ENCODE data around the gene INPP5K. TPM values are rescaled to one million over a fixed set of nuclear protein-coding genes. Genes with fewer than 3 reads are reported as not detected.

Gene INPP5K
- total and polyA plus RNA-seq, 2 donors: 20.6 to 46.7 TPM

DNA sequence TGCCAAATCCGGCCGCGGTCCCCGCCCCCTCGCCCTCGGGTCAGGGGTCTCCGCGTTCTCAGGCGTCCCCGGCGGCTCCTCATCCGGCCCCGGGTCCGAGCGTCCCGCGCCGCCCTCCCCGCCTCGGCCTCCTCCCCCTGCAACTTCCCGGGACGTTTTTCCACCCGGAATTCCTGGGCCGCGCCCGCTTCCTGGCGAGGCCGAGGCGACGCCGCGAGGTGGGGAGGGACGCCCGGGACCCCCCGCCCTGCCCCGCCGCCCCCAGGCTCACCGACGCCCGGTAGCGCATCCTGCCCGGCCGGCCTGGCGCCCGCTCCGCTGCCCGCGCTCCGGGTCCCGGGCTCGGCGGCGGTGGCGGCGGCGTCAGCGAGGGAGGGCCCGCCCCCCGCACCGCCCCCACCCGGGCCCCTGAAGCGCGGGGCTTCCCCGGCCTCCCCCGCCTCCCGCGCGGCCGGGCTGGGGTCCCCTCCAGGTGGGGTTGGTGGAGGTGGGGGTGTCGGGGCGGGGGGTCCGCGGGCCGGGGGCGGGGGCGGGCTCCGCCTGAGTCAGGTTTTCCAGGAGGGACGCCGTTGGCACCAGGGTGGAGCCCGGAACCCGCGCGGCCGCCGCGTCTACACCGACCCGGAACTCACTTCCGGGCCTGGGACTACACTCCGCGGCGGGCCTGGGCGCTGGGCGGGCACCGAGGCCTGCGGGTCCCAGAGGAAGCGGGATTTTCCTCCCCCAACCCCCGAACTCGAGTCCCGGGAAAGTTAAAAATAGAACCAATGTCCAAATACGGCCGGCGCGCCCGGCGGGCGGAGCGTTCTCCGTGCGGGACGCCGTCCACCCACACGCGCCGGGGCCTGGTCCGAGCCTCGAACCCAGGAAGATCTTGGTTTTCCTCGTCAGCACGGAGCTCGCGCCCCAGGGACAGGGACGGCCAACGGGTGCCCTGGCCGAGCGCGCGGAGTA lies 30.7 kb downstream of the INPP5K start:
- 2% methylated on average over 127 of the region's 127 CpGs for WGBS
- H3K9me3 ChIP-seq (ENCODE audit: control insufficient read depth in 2 of 2, insufficient read depth in 1 of 2, low read length in 1 of 2): peaks cover 0 to 12% of the 10 kb centered on the region in 2 donors
- H3K4me1 ChIP-seq (ENCODE audit: control insufficient read depth in 2 of 2, insufficient read depth in 2 of 2, low read length in 2 of 2): peaks cover 11 to 43% of the 10 kb centered on the region in 2 donors
- peak in 1 of 9 donors; percentile 30 for DNase-seq (ENCODE audit: low read depth in 6 of 9, low spot score in 9 of 9)
- peak overlapping the region; percentile 55 to 71 for H3K27ac ChIP-seq (ENCODE audit: low read depth in 1 of 2, low read length in 1 of 2)
- H3K4me3 ChIP-seq (ENCODE audit: low read length in 2 of 2): peak overlapping the region; percentile 29 to 75
- peaks cover 14 to 85% of the 10 kb centered on the region in 2 donors for H3K27me3 ChIP-seq (ENCODE audit: control insufficient read depth in 2 of 2, insufficient read depth in 1 of 2, low read length in 1 of 2)
- H3K36me3 ChIP-seq (ENCODE audit: control insufficient read depth in 2 of 2, insufficient read depth in 2 of 2, low read length in 1 of 2): peaks cover 0 to 2% of the 10 kb centered on the region in 2 donors

DNA sequence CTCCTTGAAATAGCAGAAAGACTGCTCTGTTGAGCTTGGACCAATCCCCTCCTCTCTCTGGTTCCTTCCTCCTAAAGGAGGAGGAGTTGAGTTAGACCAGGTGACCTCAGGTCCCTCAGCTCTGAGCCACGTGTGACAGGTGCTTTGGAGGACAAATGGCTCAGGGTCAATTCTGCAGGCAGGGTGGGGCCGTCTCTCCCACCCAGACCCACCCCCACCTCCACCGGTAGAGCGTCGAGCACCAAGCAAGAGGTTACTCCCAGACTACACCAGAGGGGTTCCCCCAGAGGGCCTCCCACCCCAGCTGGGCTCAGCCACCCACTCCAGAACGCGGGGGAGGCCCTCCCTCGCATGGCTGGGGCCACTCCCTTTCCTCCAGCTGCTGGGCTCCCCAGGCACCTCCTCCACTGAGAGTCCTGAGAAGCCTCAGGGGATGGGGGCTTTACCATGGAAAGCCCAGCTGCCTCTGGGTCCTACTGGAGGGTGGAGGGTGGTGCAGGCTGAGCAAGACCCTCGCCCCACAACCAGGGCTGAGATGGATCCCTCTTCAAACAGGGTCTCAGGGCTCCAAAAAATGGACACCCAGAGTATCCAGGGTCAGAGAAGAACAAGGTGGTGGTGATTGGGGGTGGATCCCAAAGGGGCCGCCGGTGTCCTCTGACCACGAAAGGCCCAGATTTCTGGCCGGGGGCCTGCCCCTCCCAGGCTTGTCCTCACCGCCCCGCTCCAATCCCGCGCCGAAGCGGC lies 31.6 kb downstream of the INPP5K start:
- peaks cover 0 to 2% of the 10 kb centered on the region in 2 donors for H3K36me3 ChIP-seq (ENCODE audit: control insufficient read depth in 2 of 2, insufficient read depth in 2 of 2, low read length in 1 of 2)
- H3K27ac ChIP-seq (ENCODE audit: low read depth in 1 of 2, low read length in 1 of 2): peak overlapping the region; percentile 3 to 64
- peak in 4 of 9 donors; percentile 23 to 69 (median 44) for DNase-seq (ENCODE audit: low read depth in 6 of 9, low spot score in 9 of 9)
- peaks cover 9 to 38% of the 10 kb centered on the region in 2 donors for H3K4me1 ChIP-seq (ENCODE audit: control insufficient read depth in 2 of 2, insufficient read depth in 2 of 2, low read length in 2 of 2)
- H3K9me3 ChIP-seq (ENCODE audit: control insufficient read depth in 2 of 2, insufficient read depth in 1 of 2, low read length in 1 of 2): peaks cover 0 to 13% of the 10 kb centered on the region in 2 donors
- H3K4me3 ChIP-seq (ENCODE audit: low read length in 2 of 2): peak overlapping the region; percentile 21 to 75
- peaks cover 12 to 79% of the 10 kb centered on the region in 2 donors for H3K27me3 ChIP-seq (ENCODE audit: control insufficient read depth in 2 of 2, insufficient read depth in 1 of 2, low read length in 1 of 2)
- WGBS: 2% methylated on average over 19 of the region's 19 CpGs

DNA sequence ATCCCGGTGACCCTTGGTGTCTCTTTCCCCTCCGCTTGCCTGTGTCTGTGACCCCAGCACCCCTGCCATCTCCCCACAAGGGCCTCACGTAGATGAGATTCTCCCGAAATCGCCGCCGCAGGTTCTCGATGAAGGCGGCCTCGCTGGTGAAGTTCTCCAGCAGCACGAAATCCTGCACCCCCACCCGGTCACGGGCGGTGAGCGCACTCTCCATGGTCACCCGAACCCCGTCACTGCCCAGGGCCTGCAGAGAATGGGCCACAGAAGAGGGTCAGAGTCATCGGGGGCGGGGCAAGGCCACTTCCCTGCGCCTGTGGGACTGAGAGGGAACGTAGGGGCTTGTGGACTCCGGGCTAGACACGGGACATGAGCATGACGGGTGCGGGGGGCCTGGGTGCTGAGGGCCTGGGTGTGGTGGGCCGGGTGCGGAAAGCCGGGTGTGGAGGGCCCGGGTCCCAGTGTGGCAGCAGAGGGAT lies 32.3 kb downstream of the INPP5K start:
- Histone ChIP-seq H3K4me1 (ENCODE audit: control insufficient read depth in 2 of 2, insufficient read depth in 2 of 2, low read length in 2 of 2) (peaks cover 9 to 38% of the 10 kb centered on the region in 2 donors), H3K9me3 (ENCODE audit: control insufficient read depth in 2 of 2, insufficient read depth in 1 of 2, low read length in 1 of 2) (peaks cover 0 to 13% of the 10 kb centered on the region in 2 donors), H3K4me3 (ENCODE audit: low read length in 2 of 2) (no peak overlapping the region), H3K27ac (ENCODE audit: low read depth in 1 of 2, low read length in 1 of 2) (no peak overlapping the region), H3K36me3 (ENCODE audit: control insufficient read depth in 2 of 2, insufficient read depth in 2 of 2, low read length in 1 of 2) (peaks cover 0 to 2% of the 10 kb centered on the region in 2 donors), H3K27me3 (ENCODE audit: control insufficient read depth in 2 of 2, insufficient read depth in 1 of 2, low read length in 1 of 2) (peaks cover 12 to 74% of the 10 kb centered on the region in 2 donors)
- no peak for DNase-seq (ENCODE audit: low read depth in 6 of 9, low spot score in 9 of 9)
- WGBS: 96% methylated on average over 29 of the region's 29 CpGs

DNA sequence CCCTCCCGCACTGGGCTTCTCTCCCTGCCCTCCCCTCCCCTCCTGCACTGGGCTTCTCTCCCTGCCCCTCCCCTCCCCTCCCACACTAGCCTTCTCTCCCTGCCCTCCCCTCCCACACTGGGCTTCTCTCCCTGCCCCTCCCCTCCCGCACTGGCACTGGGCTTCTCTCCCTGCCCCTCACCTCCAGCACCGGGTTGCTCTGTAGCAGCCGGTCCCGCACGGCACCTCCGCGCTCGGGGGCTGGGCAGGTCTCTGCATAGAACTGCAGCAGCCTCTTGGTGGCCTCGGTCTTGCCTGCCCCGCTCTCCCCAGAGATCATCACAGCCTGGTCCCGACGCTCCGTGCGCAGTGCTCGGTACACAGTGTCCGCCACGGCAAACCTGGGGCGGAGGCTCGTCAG lies 33.7 kb downstream of the INPP5K start:
- peaks cover 2 to 3% of the 10 kb centered on the region in 2 donors for H3K36me3 ChIP-seq (ENCODE audit: control insufficient read depth in 2 of 2, insufficient read depth in 2 of 2, low read length in 1 of 2)
- DNase-seq (ENCODE audit: low read depth in 6 of 9, low spot score in 9 of 9): no peak
- H3K27ac ChIP-seq (ENCODE audit: low read depth in 1 of 2, low read length in 1 of 2): no peak overlapping the region
- H3K4me1 ChIP-seq (ENCODE audit: control insufficient read depth in 2 of 2, insufficient read depth in 2 of 2, low read length in 2 of 2): peaks cover 5 to 30% of the 10 kb centered on the region in 2 donors
- peaks cover 0 to 13% of the 10 kb centered on the region in 2 donors for H3K9me3 ChIP-seq (ENCODE audit: control insufficient read depth in 2 of 2, insufficient read depth in 1 of 2, low read length in 1 of 2)
- WGBS: 96% methylated on average over 20 of the region's 20 CpGs
- H3K27me3 ChIP-seq (ENCODE audit: control insufficient read depth in 2 of 2, insufficient read depth in 1 of 2, low read length in 1 of 2): peaks cover 10 to 70% of the 10 kb centered on the region in 2 donors
- no peak overlapping the region for H3K4me3 ChIP-seq (ENCODE audit: low read length in 2 of 2)

DNA sequence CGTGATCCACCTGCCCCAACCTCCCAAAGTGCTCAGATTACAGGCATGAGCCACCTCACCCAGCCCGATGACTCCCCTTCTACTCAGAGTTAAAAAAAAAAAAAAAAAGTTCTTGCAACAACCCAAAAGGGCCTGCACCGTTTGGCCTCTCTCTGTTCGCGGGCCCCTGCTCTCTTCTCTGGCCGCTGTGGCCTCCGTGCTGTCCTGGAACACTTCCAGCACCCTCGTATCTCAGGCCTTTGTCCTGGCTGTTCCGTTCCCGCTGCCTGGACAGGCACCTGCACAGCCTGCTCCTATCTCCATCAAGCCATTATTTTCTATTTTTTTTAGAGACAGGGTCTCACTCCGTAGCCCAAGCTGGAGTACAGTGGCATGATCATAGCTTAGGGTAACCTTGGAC lies 34.7 kb downstream of the INPP5K start:
- Histone ChIP-seq H3K4me1 (ENCODE audit: control insufficient read depth in 2 of 2, insufficient read depth in 2 of 2, low read length in 2 of 2) (peaks cover 4 to 20% of the 10 kb centered on the region in 2 donors), H3K27me3 (ENCODE audit: control insufficient read depth in 2 of 2, insufficient read depth in 1 of 2, low read length in 1 of 2) (peaks cover 7 to 66% of the 10 kb centered on the region in 2 donors), H3K4me3 (ENCODE audit: low read length in 2 of 2) (no peak overlapping the region), H3K9me3 (ENCODE audit: control insufficient read depth in 2 of 2, insufficient read depth in 1 of 2, low read length in 1 of 2) (peaks cover 0 to 5% of the 10 kb centered on the region in 2 donors), H3K36me3 (ENCODE audit: control insufficient read depth in 2 of 2, insufficient read depth in 2 of 2, low read length in 1 of 2) (peaks cover 2 to 3% of the 10 kb centered on the region in 2 donors), H3K27ac (ENCODE audit: low read depth in 1 of 2, low read length in 1 of 2) (no peak overlapping the region)
- WGBS: 92% methylated on average over 11 of the region's 11 CpGs
- no peak for DNase-seq (ENCODE audit: low read depth in 6 of 9, low spot score in 9 of 9)

DNA sequence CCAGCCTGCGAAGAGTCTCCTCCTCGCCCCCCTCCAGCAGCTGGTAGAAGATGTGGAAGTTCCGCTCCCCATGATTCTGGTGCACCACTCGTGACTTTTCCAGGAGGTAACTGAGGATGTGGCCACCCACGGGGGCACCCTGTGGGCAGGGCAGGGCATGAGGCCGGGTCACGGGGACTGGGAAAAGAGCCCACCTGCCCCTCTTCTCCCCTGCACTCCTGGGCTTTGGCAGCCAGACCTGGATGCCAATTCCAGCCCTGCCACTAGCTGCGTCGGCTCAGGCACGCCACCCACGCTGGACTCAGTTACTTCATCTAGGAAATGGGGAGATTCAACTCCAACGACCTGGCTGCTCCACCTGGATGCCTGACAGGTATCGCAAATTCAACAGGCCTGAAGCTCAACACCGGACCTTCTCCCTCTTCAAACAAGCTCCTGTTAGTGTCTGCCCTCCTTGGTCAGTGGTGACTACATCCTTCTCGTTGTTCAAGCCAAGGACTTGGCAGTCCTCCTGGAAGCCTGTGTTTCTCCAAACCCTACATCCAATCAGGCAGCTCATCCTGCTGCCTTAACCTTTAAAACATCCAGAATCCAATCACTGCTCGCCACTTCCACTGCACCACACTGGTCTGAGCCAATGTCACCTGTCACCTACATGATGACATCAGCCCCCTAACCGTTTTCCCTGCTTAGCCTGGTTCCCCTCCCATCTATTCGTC lies 35.5 kb downstream of the INPP5K start:
- DNase-seq (ENCODE audit: low read depth in 6 of 9, low spot score in 9 of 9): no peak
- Histone ChIP-seq H3K36me3 (ENCODE audit: control insufficient read depth in 2 of 2, insufficient read depth in 2 of 2, low read length in 1 of 2) (peaks cover 2 to 3% of the 10 kb centered on the region in 2 donors), H3K27me3 (ENCODE audit: control insufficient read depth in 2 of 2, insufficient read depth in 1 of 2, low read length in 1 of 2) (peaks cover under 1 to 58% of the 10 kb centered on the region in 2 donors), H3K4me1 (ENCODE audit: control insufficient read depth in 2 of 2, insufficient read depth in 2 of 2, low read length in 2 of 2) (peaks cover 4 to 12% of the 10 kb centered on the region in 2 donors), H3K4me3 (ENCODE audit: low read length in 2 of 2) (no peak overlapping the region), H3K9me3 (ENCODE audit: control insufficient read depth in 2 of 2, insufficient read depth in 1 of 2, low read length in 1 of 2) (peaks cover 0 to 4% of the 10 kb centered on the region in 2 donors), H3K27ac (ENCODE audit: low read depth in 1 of 2, low read length in 1 of 2) (no peak overlapping the region)
- 90% methylated on average over 18 of the region's 18 CpGs for WGBS

DNA sequence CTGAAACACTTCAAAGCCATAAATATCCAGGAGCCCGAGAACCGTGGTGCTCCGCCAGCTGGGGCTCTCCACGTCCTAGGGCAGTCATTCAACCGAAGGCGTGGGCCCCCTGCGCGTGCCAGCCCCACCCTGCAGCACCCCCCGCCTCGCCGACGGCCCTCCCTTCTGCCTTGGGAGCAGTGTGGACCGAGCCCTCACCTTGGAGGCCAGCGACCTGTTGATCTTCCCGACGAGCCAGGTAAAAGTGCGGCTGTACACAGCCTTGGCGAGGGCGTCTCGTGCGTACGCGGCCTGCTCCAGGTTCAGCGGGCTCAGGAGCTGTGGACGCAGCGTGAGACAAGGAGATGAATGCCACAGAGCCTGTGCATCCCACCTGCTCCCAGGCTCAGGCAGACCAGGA lies 38.0 kb downstream of the INPP5K start:
- H3K9me3 ChIP-seq (ENCODE audit: control insufficient read depth in 2 of 2, insufficient read depth in 1 of 2, low read length in 1 of 2): peaks cover 0 to 4% of the 10 kb centered on the region in 2 donors
- H3K27ac ChIP-seq (ENCODE audit: low read depth in 1 of 2, low read length in 1 of 2): no peak overlapping the region
- no peak overlapping the region for H3K4me3 ChIP-seq (ENCODE audit: low read length in 2 of 2)
- peaks cover 2 to 3% of the 10 kb centered on the region in 2 donors for H3K36me3 ChIP-seq (ENCODE audit: control insufficient read depth in 2 of 2, insufficient read depth in 2 of 2, low read length in 1 of 2)
- H3K27me3 ChIP-seq (ENCODE audit: control insufficient read depth in 2 of 2, insufficient read depth in 1 of 2, low read length in 1 of 2): peaks cover 0 to 44% of the 10 kb centered on the region in 2 donors
- H3K4me1 ChIP-seq (ENCODE audit: control insufficient read depth in 2 of 2, insufficient read depth in 2 of 2, low read length in 2 of 2): peaks cover 0 to 2% of the 10 kb centered on the region in 2 donors
- no peak for DNase-seq (ENCODE audit: low read depth in 6 of 9, low spot score in 9 of 9)
- 95% methylated on average over 26 of the region's 26 CpGs for WGBS

DNA sequence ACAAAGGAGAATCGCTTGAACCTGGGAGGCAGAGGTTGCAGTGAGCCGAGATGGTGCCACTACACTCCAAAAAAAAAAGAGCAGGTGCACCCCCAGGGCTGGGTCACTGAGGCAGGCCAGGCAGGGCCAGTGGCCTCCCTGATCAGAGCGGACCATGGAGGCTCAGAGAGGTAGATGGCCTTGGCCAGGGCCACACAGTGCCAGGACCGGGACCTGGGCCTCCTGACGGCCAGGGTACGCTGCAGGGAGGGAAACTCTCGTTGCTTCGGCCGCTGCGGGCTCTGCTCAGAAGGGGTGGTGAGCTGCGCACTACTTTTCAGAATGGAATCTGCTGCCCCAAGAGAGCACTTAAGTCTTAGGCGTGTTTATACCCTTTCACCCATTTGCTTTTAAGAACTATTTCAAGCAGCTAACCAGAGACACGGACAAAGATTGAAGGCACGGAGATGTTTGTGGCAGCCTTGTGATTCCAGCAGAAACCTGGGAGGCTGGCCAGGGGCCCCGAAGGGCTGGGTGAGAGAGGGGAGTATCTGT lies 41.0 kb downstream of the INPP5K start:
- peaks cover 0 to 4% of the 10 kb centered on the region in 2 donors for H3K4me1 ChIP-seq (ENCODE audit: control insufficient read depth in 2 of 2, insufficient read depth in 2 of 2, low read length in 2 of 2)
- DNase-seq (ENCODE audit: low read depth in 6 of 9, low spot score in 9 of 9): no peak
- 93% methylated on average over 15 of the region's 15 CpGs for WGBS

More for the DNA sequence above, 41.0 kb downstream of the INPP5K start:
- no peak overlapping the region for H3K27ac ChIP-seq (ENCODE audit: low read depth in 1 of 2, low read length in 1 of 2)
- no peaks in the 10 kb centered on the region for H3K9me3 ChIP-seq (ENCODE audit: control insufficient read depth in 2 of 2, insufficient read depth in 1 of 2, low read length in 1 of 2)
- H3K4me3 ChIP-seq (ENCODE audit: low read length in 2 of 2): no peak overlapping the region
- peaks cover 0 to 47% of the 10 kb centered on the region in 2 donors for H3K27me3 ChIP-seq (ENCODE audit: control insufficient read depth in 2 of 2, insufficient read depth in 1 of 2, low read length in 1 of 2)
- H3K36me3 ChIP-seq (ENCODE audit: control insufficient read depth in 2 of 2, insufficient read depth in 2 of 2, low read length in 1 of 2): peaks cover 0 to 3% of the 10 kb centered on the region in 2 donors

Measured in thymus (tissue), 11 donors.